ENCODE results near the gene FBXL16. TPM values are rescaled to one million over a fixed set of nuclear protein-coding genes. Genes with fewer than 3 reads are reported as not detected.

The FBXL16 gene
- total RNA-seq, 6 experiments from 2014 or later, result 0.05 to 2.3 (median 1.7) TPM; not detected in 3

DNA sequence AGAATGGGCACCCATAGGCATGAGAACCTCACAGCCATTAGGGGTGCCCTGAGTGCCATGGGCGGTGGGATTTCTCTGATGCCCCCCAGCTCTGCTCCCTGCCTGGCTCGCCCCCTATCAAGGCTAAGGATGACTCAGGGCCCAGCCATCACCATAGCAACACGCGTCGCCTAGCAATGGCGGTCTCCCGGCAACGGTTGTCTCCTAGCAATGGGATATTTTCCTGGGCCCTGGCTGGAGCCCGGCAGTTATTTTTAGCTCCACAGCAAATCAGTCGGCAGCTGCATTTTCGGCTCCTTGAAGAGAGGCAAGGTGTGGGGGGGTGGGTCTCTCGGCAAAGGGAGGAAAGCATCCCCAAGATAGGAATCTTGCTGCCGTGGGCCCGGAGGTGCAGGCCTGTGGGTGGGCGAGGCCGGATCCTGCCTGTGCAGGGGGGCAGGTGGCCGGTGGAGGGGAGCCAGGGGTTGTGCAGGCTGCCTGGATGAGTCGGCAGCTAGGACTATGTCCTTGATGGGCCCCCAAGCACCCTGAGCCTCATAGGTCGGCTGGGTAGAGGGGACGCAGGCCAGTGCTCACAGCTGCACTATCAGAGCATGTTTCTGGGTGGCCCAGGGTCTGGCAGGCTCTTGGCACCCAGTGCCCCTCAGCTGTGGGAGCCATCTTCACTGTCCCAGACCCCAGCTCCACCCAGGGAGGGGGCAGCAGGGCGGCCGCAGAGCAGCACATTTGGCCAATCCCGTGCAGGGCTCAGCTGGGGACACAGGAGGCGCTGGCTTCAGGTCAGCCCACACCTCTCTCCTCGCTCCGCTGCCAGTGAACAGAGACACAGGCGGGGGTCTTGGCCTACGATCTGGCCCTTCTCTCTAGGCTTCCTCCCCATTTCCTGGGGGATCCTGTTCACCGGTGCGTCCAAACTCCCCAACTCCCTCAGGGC is 4.2 kb upstream of the FBXL16 start:
- Histone ChIP-seq H3K27me3 (no peaks in the 10 kb centered on the region), H3K27ac (no peak overlapping the region), H3K9me3 (no peaks in the 10 kb centered on the region), H3K36me3 (no peaks in the 10 kb centered on the region), H3K4me1 (peaks cover 0 to 5% (median 0%) of the 10 kb centered on the region in 4 donors), H3K4me3 (no peak overlapping the region)
- no peak for DNase-seq
- intact Hi-C loops (cut with DNase I), result loop anchor here (5.0 kb wide), 3 partner anchors 72 to 342 kb away; partner anchors contain the start of genes CHTF18 (in 1 of the 2) and RPUSD1 (in 1 of the 2)
- TF ChIP-seq, protein P1, sequence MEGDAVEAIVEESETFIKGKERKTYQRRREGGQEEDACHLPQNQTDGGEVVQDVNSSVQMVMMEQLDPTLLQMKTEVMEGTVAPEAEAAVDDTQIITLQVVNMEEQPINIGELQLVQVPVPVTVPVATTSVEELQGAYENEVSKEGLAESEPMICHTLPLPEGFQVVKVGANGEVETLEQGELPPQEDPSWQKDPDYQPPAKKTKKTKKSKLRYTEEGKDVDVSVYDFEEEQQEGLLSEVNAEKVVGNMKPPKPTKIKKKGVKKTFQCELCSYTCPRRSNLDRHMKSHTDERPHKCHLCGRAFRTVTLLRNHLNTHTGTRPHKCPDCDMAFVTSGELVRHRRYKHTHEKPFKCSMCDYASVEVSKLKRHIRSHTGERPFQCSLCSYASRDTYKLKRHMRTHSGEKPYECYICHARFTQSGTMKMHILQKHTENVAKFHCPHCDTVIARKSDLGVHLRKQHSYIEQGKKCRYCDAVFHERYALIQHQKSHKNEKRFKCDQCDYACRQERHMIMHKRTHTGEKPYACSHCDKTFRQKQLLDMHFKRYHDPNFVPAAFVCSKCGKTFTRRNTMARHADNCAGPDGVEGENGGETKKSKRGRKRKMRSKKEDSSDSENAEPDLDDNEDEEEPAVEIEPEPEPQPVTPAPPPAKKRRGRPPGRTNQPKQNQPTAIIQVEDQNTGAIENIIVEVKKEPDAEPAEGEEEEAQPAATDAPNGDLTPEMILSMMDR (IDR thresholded peaks at IDR 0.05), result no peak
- no peak for TF ChIP-seq POLR2A (IDR thresholded peaks at IDR 0.05)
- ATAC-seq, result no peak
- 19% methylated on average over 10 of the region's 30 CpGs for WGBS (ENCODE audit: insufficient coverage, low coverage, low lambda C conversion rate, missing lambda C conversion rate)

DNA sequence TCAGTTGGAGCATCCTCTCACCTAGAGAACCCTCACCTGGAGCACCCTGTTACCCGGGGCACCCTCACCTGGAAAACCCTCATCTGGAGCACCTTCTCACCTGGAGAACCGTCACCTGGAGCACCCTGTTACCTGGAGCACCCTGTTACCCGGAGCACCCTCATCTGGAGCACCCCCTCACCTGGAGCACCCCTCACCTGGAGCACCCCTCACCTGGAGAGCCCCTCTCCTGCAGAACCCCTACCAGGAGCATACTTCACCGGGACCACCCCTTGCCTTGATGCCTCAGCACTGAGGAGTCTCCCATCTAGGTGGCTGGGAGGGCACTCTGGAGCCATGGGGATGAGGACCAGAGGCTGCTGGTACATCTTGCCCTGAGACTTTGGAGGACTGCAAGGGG is 3.4 kb upstream of the FBXL16 start:
- no CpG with 5 or more reads among the region's 4 CpGs for WGBS (ENCODE audit: insufficient coverage, low coverage, low lambda C conversion rate, missing lambda C conversion rate)
- DNase-seq (no peak), ATAC-seq (no peak)
- Histone ChIP-seq H3K4me3 (no peak overlapping the region), H3K36me3 (no peaks in the 10 kb centered on the region), H3K9me3 (no peaks in the 10 kb centered on the region), H3K27ac (no peak overlapping the region), H3K4me1 (no peaks in the 10 kb centered on the region), H3K27me3 (no peaks in the 10 kb centered on the region)
- intact Hi-C loops (cut with DNase I), result loop anchor here in 1 of 2 donors (5.0 kb wide), 1 partner anchor 73 kb away; no protein-coding TSS in a partner anchor
- TF ChIP-seq, protein P1 (IDR thresholded peaks at IDR 0.05), result no peak
- TF ChIP-seq POLR2A (IDR thresholded peaks at IDR 0.05), result no peak

DNA sequence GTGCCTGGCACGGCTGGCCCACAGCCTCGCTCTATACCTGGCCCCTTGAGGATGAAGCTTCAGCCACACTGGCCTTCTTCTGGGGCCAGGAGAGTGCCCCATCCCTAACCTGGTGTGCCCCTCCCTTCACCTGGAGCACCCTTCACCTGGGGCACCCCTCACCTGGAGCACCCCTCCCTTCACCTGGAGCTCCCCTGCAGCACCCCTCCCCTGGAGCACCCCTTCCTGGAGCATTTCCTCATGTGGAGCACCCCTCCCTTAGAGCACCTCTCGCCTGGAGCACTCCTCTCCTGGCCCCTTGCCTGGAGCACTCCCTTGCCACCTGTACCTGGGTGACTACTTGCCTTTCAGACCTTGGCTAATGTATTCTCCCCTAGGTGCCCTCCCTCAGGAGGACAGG is 2.4 kb upstream of the FBXL16 start:
- intact Hi-C loops (cut with DNase I), result loop anchor here in 1 of 2 donors (5.0 kb wide), 1 partner anchor 74 kb away; no protein-coding TSS in a partner anchor
- TF ChIP-seq, protein P1 (IDR thresholded peaks at IDR 0.05), result no peak
- TF ChIP-seq POLR2A (IDR thresholded peaks at IDR 0.05), result no peak
- Histone ChIP-seq H3K27ac (no peak overlapping the region), H3K9me3 (no peaks in the 10 kb centered on the region), H3K27me3 (no peaks in the 10 kb centered on the region), H3K4me3 (no peak overlapping the region), H3K36me3 (no peaks in the 10 kb centered on the region), H3K4me1 (no peaks in the 10 kb centered on the region)
- no peak for DNase-seq
- ATAC-seq, result no peak
- 38% methylated on average over 2 of the region's 3 CpGs for WGBS (ENCODE audit: insufficient coverage, low coverage, low lambda C conversion rate, missing lambda C conversion rate)

DNA sequence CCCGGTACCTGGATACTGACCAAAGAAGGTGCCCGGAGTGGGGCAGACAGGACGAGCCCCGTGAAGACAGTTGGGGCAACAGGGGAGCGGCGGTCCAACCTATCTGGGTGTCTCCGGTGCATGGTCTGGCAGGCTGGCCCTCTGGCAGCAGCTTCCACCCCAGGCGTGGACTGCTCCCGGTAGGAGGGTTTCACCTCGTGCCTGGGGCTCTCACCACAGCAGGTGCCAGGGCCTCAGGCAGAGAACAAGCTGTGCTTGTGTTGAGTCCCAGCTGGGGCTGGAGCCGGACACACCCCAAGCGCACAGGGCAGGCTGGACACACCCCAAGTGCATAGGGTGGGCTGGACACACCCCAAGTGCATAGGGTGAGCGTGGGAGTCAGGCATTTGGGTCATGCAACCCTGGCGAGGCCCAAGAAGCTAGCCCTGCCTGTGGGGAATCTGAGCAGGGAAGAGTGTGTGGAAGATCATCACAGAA is 1.5 kb upstream of the FBXL16 start:
- ATAC-seq (no peak), DNase-seq (no peak)
- no peaks in the 10 kb centered on the region for H3K36me3 ChIP-seq
- H3K4me1 ChIP-seq, result no peaks in the 10 kb centered on the region
- intact Hi-C loops (cut with DNase I), result loop anchor here in 1 of 2 donors (5.0 kb wide), 1 partner anchor 75 kb away; no protein-coding TSS in a partner anchor
- no peak overlapping the region for H3K27ac ChIP-seq
- H3K4me3 ChIP-seq, result no peak overlapping the region
- 22% methylated on average over 4 of the region's 14 CpGs for WGBS (ENCODE audit: insufficient coverage, low coverage, low lambda C conversion rate, missing lambda C conversion rate)
- TF ChIP-seq, protein P1 (IDR thresholded peaks at IDR 0.05), result no peak
- TF ChIP-seq POLR2A (IDR thresholded peaks at IDR 0.05), result no peak
- no peaks in the 10 kb centered on the region for H3K27me3 ChIP-seq
- H3K9me3 ChIP-seq, result no peaks in the 10 kb centered on the region

Measured in right lobe of liver (tissue), 6 donors.